Astrocyte (in vitro differentiated cells and primary cell): ENCODE results near the gene ACADS.

ENCODE experiments used
- EZH2 ChIP-seq: IDR thresholded peaks from 2 replicates; pipeline ENCODE4 v1.6.1; 2012; ENCODE audit warnings: mild to moderate bottlenecking, low read length, inconsistent platforms; ENCODE audit not compliant: insufficient read depth
- TF ChIP-seq, protein P1 (sequence below): IDR thresholded peaks from 2 replicates; pipeline ENCODE4 v1.5.1; 2011; ENCODE audit warnings: low read depth, mild to moderate bottlenecking, inconsistent platforms, low read length, moderate library complexity; ENCODE audit not compliant: insufficient read depth

DNA sequence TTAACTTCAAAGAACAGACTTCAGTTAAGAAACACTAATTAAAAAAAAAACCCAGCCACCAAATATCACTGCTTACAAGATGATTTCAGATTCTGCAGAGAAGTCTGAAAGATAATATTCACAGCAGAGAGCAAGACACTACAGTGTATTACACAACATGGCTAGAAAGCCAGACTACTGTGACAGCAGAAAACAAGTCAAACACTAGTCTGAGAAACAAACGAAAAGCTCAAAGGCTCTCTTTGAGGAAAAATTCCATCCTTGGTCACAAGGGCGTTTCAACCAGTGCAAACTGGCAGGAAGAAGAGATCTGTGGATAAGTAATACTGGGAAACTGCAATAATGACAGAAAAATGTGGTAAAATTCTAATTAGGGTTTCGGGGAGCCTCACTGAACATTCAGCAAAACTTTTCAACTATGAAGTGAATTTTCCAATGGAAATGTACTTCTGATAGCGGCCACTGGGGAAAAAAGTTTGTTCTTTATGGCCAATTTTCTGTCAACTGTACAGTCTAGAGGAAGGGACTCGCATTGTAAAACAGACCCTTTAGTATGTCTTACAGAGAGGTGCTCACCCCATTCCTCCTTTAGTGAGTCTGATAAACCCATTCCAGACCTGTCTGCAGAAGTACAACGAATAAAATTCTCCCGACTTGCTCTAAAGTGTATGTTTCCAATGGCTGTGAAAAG, 50.4 kb downstream of the ACADS start:
- TF ChIP-seq, protein P1, sequence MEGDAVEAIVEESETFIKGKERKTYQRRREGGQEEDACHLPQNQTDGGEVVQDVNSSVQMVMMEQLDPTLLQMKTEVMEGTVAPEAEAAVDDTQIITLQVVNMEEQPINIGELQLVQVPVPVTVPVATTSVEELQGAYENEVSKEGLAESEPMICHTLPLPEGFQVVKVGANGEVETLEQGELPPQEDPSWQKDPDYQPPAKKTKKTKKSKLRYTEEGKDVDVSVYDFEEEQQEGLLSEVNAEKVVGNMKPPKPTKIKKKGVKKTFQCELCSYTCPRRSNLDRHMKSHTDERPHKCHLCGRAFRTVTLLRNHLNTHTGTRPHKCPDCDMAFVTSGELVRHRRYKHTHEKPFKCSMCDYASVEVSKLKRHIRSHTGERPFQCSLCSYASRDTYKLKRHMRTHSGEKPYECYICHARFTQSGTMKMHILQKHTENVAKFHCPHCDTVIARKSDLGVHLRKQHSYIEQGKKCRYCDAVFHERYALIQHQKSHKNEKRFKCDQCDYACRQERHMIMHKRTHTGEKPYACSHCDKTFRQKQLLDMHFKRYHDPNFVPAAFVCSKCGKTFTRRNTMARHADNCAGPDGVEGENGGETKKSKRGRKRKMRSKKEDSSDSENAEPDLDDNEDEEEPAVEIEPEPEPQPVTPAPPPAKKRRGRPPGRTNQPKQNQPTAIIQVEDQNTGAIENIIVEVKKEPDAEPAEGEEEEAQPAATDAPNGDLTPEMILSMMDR = peak; percentile 18
- no peak for TF ChIP-seq EZH2
